SK-N-SH treated with all-trans-retinoic acid at 6 μM for 48 hours (cell line): ENCODE results near the gene MBNL2.

ENCODE experiments used
- ATAC-seq: fragments of 200-7000 bp; cut with Tn5 transposase; 3 replicates; pipeline ENCODE4 v1.9.1; 2020; ENCODE audit warnings: mild to moderate bottlenecking, moderate library complexity
- ARNTL ChIP-seq: fragments of 450-650 bp; formaldehyde crosslinking; IDR thresholded peaks from 2 replicates; pipeline ENCODE4 v1.5.0; 2020; ENCODE audit warnings: low read depth, mild to moderate bottlenecking, moderate library complexity, borderline replicate concordance
- BACH2 ChIP-seq: fragments of 250-450 bp; sonication (Bioruptor Pico); IDR thresholded peaks from 2 replicates; pipeline ENCODE4 v1.9.0; 2021; ENCODE audit warnings: mild to moderate bottlenecking, borderline replicate concordance
- CREB5 ChIP-seq: fragments of 250-450 bp; sonication (Bioruptor Pico); IDR thresholded peaks from 2 replicates; pipeline ENCODE4 v1.5.1; 2020; ENCODE audit warnings: low read depth, mild to moderate bottlenecking, moderate library complexity
- CSDC2 ChIP-seq: fragments of 250-450 bp; sonication (Bioruptor Pico); IDR thresholded peaks from 2 replicates; pipeline ENCODE4 v1.5.0; 2020; ENCODE audit warnings: mild to moderate bottlenecking, moderate library complexity
- ESRRG ChIP-seq: fragments of 250-450 bp; sonication (Bioruptor Pico); IDR thresholded peaks from 2 replicates; pipeline ENCODE4 v1.6.1; 2021; ENCODE audit warnings: mild to moderate bottlenecking
- GLIS3 ChIP-seq: fragments of 250-450 bp; sonication (Bioruptor Pico); IDR thresholded peaks from 2 replicates; pipeline ENCODE4 v1.5.0; 2020; ENCODE audit warnings: mild to moderate bottlenecking, moderate library complexity
- OSR1 ChIP-seq: fragments of 250-450 bp; sonication (Bioruptor Pico); IDR thresholded peaks from 2 replicates; pipeline ENCODE4 v1.8.0; 2022; ENCODE audit warnings: moderate library complexity, mild to moderate bottlenecking, inconsistent platforms
- PATZ1 ChIP-seq: fragments of 250-450 bp; sonication (Bioruptor Pico); IDR thresholded peaks from 2 replicates; pipeline ENCODE4 v1.8.0; 2020; ENCODE audit warnings: mild to moderate bottlenecking, moderate library complexity, borderline replicate concordance
- POU6F1 ChIP-seq: fragments of 250-450 bp; sonication (Bioruptor Pico); IDR thresholded peaks from 2 replicates; pipeline ENCODE4 v1.8.0; 2021; ENCODE audit warnings: low read depth, mild to moderate bottlenecking, moderate library complexity, borderline replicate concordance
- PPARA ChIP-seq: fragments of 250-450 bp; sonication (Bioruptor Pico); IDR thresholded peaks from 2 replicates; pipeline ENCODE4 v1.5.0; 2020; ENCODE audit warnings: mild to moderate bottlenecking, borderline replicate concordance
- RARB ChIP-seq: fragments of 250-450 bp; sonication (Bioruptor Pico); IDR thresholded peaks from 2 replicates; pipeline ENCODE4 v1.8.0; 2021; ENCODE audit warnings: mild to moderate bottlenecking, moderate library complexity
- SNAI2 ChIP-seq: fragments of 250-450 bp; sonication (Bioruptor Pico); IDR thresholded peaks from 2 replicates; pipeline ENCODE4 v1.5.0; 2020; ENCODE audit warnings: mild to moderate bottlenecking, moderate library complexity
- TCF4 ChIP-seq: fragments of 250-450 bp; sonication (Bioruptor Pico); IDR thresholded peaks from 2 replicates; pipeline ENCODE4 v1.8.0; 2021; ENCODE audit warnings: mild to moderate bottlenecking, moderate library complexity, borderline replicate concordance
- TOX ChIP-seq: fragments of 250-450 bp; sonication (Bioruptor Pico); IDR thresholded peaks from 2 replicates; pipeline ENCODE4 v1.8.0; 2021; ENCODE audit warnings: mild to moderate bottlenecking, moderate library complexity, borderline replicate concordance
- TSHZ2 ChIP-seq: fragments of 250-450 bp; sonication (Bioruptor Pico); IDR thresholded peaks from 2 replicates; pipeline ENCODE4 v1.5.0; 2020; ENCODE audit warnings: mild to moderate bottlenecking, moderate library complexity
- ZC3H10 ChIP-seq: fragments of 250-450 bp; sonication (Bioruptor Pico); IDR thresholded peaks from 2 replicates; pipeline ENCODE4 v1.5.1; 2021; ENCODE audit warnings: mild to moderate bottlenecking, moderate library complexity
- ZFP3 ChIP-seq: fragments of 250-450 bp; sonication (Bioruptor Pico); IDR thresholded peaks from 2 replicates; pipeline ENCODE4 v1.5.0; 2020; ENCODE audit warnings: mild to moderate bottlenecking, moderate library complexity
- ZFP30 ChIP-seq: fragments of 450-650 bp; formaldehyde crosslinking; IDR thresholded peaks from 2 replicates; pipeline ENCODE4 v1.5.0; 2022; ENCODE audit warnings: mild to moderate bottlenecking, moderate library complexity
- ZNF565 ChIP-seq: fragments of 450-650 bp; formaldehyde crosslinking; conservative IDR thresholded peaks from 2 replicates; pipeline ENCODE4 v1.5.0; 2020; ENCODE audit warnings: low read depth, mild to moderate bottlenecking, moderate library complexity
- ZNF70 ChIP-seq: fragments of 450-650 bp; formaldehyde crosslinking; IDR thresholded peaks from 2 replicates; pipeline ENCODE4 v1.5.0; 2020; ENCODE audit warnings: mild to moderate bottlenecking, moderate library complexity
- ZNF8 ChIP-seq: fragments of 450-650 bp; formaldehyde crosslinking; IDR thresholded peaks from 2 replicates; pipeline ENCODE4 v1.5.0; 2020; ENCODE audit warnings: mild to moderate bottlenecking, moderate library complexity

Gene MBNL2

GRCh38 chr13:97372936-97373335 is 150.8 kb downstream of the MBNL2 start:
- no peak for ATAC-seq
- TF ChIP-seq ZNF8 (CRISPR knock-in tag), result no peak
- TF ChIP-seq BACH2, result no peak
- TF ChIP-seq ZFP3 (CRISPR knock-in tag), result no peak
- no peak for TF ChIP-seq TSHZ2 (CRISPR knock-in tag)
- no peak for TF ChIP-seq ZNF565 (CRISPR knock-in tag)
- TF ChIP-seq TCF4, result no peak
- TF ChIP-seq GLIS3 (CRISPR knock-in tag), result no peak

GRCh38 chr13:97373787-97374186 is 151.7 kb downstream of the MBNL2 start:
- no peak for TF ChIP-seq OSR1
- TF ChIP-seq TOX (CRISPR knock-in tag), result no peak
- TF ChIP-seq TSHZ2 (CRISPR knock-in tag), result no peak
- TF ChIP-seq SNAI2 (CRISPR knock-in tag), result no peak
- no peak for TF ChIP-seq ZNF8 (CRISPR knock-in tag)
- TF ChIP-seq ZC3H10, result no peak
- TF ChIP-seq PPARA, result no peak
- TF ChIP-seq ZNF70, result no peak
- no peak for TF ChIP-seq PATZ1 (CRISPR knock-in tag)
- TF ChIP-seq ARNTL (CRISPR knock-in tag), result no peak
- TF ChIP-seq ESRRG (CRISPR knock-in tag), result no peak
- no peak for TF ChIP-seq CSDC2 (CRISPR knock-in tag)
- TF ChIP-seq GLIS3 (CRISPR knock-in tag), result no peak
- TF ChIP-seq POU6F1 (CRISPR knock-in tag), result no peak
- no peak for TF ChIP-seq ZFP30 (CRISPR knock-in tag)
- TF ChIP-seq ZNF565 (CRISPR knock-in tag), result no peak
- TF ChIP-seq CREB5 (CRISPR knock-in tag), result no peak
- no peak for TF ChIP-seq RARB (CRISPR knock-in tag)
- no peak for ATAC-seq

GRCh38 chr13:97376981-97377380 is 154.8 kb downstream of the MBNL2 start:
- no peak for ATAC-seq

More at GRCh38 chr13:97376981-97377380, 154.8 kb downstream of the MBNL2 start:
- TF ChIP-seq GLIS3 (CRISPR knock-in tag), result no peak
- no peak for TF ChIP-seq RARB (CRISPR knock-in tag)
- no peak for TF ChIP-seq TOX (CRISPR knock-in tag)
- TF ChIP-seq POU6F1 (CRISPR knock-in tag), result no peak
- no peak for TF ChIP-seq SNAI2 (CRISPR knock-in tag)
- no peak for TF ChIP-seq ESRRG (CRISPR knock-in tag)
- TF ChIP-seq ZNF8 (CRISPR knock-in tag), result no peak
- no peak for TF ChIP-seq ZNF565 (CRISPR knock-in tag)
- no peak for TF ChIP-seq PATZ1 (CRISPR knock-in tag)
- TF ChIP-seq PPARA, result no peak
- TF ChIP-seq CREB5 (CRISPR knock-in tag), result no peak
